Left colon (tissue), 2 donors: ENCODE measurements around the gene SLX4. TPM values are rescaled to one million over a fixed set of nuclear protein-coding genes. Genes with fewer than 3 reads are reported as not detected.

ENCODE experiments used
- ATAC-seq: fragments of 200-7000 bp; cut with Tn5 transposase; one replicate; pipeline ENCODE4 v1.9.1; 2020; ENCODE audit warnings: mild to moderate bottlenecking, moderate library complexity
- DNase-seq, 2 donors: peaks; one replicate each; pipeline ENCODE4 v3.0.0-alpha.2; 2020
- intact Hi-C, 2 donors: fragments of 100-400 bp; cut with DNase I in 1 of 2; cut with micrococcal nuclease in 1 of 2; formaldehyde crosslinking; loops; one replicate each; pipeline versions ENCODE4 v1.11.2 to v1.14.0; 2022; cut with DNase I, micrococcal nuclease
- total RNA-seq, 2 donors: library from RNA; stranded (reverse); fragmentation: NEBNext Ultra II Directional; extraction: Animal tissue kit (Norgen Biotek cat#: 25700); gene quantifications; one replicate each; pipeline ENCODE4 v1.2.1, GENCODE V29; 2021
- donor health status: DM: no; HTN: no; CAD: no.
- donor health status: DM: yes; HTN: yes; CAD: no.

SLX4 gene
- total RNA-seq, 2 donors from 2014 or later, result 3.7 to 4.9 TPM

DNA sequence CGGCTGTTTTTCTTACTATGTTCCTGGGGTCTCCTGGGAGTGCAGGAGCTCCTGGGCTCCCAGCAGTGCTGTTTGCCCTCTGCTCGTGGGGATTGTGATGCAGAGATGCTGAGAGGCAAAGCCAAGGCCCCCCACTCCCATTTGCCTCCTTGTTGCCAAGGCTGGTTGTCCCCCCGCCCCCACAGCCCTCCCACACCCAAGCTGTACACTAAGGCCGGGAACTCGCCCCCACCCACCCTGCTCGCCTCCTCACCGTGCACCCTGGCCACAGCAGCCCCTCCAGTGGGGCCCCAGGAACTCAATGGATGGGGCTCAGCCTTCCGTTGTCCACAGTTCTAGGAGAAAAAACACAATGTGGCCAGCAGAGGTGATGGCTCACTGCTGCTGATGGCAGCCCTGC, 44.4 kb downstream of the SLX4 start:
- no peak for DNase-seq
- intact Hi-C loops, result no loop called here

DNA sequence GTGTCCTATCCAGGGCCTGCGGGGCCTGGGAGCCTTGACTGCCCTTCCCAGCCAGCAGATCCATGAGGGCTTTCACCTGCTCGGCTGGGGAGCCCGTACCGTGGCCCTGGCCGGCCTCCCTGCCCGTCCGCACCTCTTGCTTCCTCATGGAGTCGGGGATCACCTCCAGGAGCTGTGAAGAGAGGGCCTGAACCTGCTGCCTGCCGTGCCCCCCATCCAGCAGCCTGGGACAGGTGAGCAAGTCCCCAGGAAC, 46.6 kb downstream of the SLX4 start:
- ATAC-seq (no peak), DNase-seq (no peak)
- intact Hi-C loops, result no loop called here

More for the DNA sequence above, 44.4 kb downstream of the SLX4 start:
- ATAC-seq, result no peak

DNA sequence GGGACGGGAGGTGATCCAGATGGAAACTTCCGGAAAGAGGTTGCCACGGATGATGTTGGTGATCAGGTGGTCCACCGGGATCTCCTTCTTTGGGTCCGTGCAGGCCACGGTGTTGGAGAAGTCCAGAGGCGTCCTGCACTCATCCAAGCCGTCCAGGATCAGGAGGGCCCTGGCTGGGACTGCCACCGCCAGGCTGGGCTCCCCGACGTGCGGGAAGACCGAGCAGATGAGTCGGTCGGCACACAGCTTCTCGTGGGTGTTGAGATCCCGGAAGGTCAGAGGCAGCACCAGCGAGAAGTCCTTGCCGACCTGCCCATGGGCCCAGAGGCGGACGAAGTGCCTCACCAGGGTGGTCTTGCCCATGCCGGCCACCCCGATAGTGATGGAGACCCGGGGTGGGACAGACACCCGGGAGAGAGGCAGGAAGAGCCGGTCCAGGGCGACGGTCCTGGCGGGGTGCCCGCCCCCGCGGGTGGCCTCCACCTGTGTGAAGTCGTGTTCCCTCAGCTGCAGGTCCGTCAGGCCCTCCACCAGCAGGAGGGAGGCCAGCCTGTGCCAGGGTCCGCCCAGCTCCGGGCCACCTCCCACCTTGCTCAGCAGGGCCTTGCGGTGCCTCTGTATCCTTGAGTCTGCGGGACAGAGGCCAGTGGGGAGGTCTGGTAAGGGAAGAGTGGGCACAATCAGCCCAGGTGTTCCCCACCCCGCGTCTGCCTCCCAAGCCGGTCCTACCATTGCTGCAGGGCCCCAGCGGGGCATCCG, 47.1 kb downstream of the SLX4 start:
- no peak for DNase-seq
- ATAC-seq, result no peak
- intact Hi-C loops, result no loop called here

DNA sequence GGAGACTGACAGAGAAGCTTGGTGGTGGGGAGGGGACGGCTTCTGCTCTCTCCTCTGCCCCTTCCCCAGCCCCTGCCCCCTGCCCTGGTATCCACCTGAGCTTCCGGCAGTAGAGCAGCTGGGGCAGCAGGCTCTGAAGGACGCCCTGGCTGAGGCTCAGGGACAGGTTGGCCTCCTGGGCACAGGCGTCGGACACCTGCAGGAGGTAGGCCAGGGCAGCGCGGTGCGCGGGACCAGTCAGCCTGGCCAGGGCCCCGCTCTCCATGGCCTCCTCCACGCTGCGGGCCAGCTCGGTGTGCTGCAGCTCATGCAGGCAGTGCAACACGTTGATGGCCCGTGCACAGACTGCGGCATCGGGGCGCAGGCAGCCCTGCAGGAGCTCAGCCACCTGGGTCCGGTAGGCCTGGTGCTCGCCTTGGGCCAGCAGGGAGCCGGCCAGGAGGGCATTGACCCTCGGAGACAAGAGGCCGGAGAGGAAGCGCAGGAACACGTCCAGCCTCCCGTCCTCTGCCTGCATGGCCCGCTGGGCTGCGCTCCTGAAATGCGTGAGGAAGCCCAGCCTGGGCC, 48.4 kb downstream of the SLX4 start:
- ATAC-seq (no peak), DNase-seq (no peak)
- intact Hi-C loops, result no loop called here

DNA sequence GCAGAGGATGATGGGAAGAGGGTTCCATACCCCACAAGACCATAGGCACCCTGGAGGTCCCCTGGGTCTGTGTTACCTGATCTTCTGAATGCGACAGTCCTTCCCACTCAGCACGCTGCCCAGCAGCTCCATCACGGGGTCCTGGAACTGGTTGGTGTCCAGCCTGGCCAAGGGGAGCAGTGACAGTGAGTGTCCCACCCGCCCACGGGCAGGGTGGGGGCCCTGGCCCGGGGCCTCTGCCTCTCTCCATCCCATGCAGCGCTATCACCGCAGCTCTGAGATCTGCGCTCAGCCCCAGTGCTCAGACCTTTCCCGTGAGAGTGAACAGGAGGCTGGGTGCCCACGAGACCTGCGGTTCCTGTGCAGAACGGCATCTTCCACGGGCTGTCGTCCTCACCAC, 49.8 kb downstream of the SLX4 start:
- intact Hi-C loops, result no loop called here
- ATAC-seq (no peak), DNase-seq (no peak)

DNA sequence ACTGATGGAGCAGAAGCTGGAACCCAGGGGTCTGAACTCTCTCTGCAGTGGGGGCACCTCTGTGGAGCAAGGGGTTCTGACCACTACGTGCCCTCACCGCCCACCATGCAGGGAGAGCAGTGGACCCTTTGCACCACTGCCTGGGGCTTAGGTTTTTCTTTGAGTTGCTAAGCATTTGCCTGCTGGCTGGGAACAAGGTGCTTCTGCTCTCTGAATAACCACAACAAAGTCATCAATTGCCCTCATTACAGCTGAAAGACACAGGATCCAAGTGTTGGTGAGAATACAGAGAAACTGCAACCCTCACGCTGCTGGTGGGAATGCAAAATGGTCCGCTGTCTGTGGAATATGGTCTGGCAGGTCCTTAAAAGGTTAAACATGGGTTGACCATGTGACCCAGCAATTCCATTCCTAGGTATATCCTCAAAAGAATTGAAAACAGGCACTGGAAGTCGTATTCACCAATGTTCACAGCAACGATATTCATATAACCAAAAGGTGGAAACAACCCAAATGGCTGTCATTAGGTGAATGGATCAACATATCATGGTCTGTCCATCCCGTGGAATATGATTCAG, 57.0 kb downstream of the SLX4 start:
- no peak for DNase-seq
- ATAC-seq, result no peak
- intact Hi-C loops, result no loop called here

DNA sequence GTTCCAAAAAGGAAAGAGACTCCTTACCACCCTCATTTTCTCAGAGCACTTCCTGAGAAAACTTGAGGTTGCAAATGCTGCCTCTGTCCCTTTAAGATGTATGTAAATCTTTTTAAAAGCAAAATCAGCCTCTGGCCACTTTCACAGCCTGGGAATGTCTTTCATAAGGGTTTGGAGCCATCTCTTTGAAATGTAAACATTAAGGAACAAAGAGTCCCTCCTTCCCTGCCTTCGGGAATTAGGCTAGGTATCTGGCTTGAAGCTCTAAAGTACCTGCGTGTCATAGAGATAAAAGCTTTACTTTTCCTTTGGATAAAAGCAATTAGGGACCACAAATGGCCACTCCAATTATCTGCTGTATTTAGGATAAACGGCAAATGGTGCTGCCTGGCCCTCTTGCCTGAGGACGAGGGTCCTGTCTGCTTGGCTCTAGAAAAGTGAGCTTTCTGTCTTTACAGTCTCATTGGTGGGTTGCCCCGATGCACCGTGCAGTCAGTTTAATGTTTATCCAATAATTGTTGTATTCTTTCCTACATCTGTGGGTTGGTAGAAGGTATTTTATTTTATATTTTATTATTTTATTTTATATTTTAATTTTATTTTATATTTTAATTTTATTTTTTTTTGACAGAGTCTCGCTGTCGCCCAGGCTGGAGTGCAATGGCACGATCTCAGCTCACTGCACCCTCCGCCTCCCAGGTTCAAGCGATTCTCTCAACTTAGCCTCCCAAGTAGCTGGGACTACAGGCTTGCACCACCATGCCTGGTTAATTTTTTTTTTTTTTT, 58.1 kb downstream of the SLX4 start:
- ATAC-seq, result no peak
- no peak for DNase-seq

DNA sequence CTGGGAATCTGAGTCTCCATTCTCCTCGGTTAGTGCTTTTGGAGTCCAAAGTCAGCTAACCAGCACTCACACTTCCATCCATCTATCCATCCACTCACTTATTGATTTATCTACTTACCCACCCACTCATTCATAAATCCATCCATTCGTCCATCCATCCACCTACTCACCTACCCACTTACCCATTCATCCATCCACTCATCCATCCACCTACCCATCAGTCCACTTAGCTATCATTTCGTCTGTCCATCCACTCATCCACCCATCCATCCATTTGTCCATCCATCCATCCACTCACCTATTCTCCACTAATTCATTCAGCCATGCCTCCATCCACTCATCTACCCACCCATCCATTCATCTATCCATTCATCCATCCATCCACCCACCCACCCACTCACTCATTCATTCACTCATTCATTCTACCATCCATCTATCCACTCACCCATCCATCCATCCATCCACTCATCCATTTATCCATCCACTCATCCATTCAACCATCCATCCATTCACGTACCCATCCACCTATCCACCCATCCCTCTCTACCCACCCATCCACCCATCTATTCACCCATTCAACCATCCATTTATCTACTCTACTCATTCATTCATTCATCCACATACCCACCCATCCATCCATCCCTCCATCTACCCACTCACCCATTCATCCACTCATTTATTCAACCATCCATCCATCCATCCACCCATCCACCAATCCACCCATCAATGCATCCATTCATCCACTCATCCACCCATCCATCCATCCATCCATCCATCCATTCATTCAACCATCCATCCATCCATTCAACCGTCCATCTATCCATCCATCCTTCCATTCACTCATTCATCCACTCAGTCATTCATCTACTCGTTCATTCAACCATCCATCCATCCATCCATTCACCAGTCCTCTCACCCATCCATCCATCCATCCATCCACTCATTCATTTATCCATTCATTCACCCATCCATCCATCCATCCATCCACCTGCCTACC, 60.3 kb downstream of the SLX4 start:
- DNase-seq, result no peak
- no peak for ATAC-seq
- intact Hi-C loops, result no loop called here

More for the DNA sequence above, 58.1 kb downstream of the SLX4 start:
- intact Hi-C loops, result no loop called here

DNA sequence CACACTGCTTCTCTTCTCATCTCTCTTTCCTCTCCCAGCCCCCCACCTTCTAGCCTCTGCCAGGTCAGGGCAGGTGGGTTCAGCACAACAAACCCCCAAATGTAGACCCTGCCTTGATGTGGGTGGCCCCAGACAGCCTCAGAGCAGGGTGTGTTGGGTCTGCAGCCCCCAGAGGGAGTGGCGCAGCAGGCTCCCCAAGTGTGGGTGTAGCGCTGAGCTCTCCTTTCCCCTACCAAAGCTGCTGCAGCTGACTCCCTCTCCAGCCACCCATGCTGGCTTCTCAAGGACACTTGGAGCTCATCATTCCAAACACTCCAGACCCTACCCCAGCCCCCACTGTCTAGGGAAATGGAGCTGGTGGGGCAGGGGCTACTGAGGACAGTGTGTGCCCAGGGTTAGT, 61.5 kb downstream of the SLX4 start:
- intact Hi-C loops, result no loop called here
- ATAC-seq (no peak), DNase-seq (no peak)

DNA sequence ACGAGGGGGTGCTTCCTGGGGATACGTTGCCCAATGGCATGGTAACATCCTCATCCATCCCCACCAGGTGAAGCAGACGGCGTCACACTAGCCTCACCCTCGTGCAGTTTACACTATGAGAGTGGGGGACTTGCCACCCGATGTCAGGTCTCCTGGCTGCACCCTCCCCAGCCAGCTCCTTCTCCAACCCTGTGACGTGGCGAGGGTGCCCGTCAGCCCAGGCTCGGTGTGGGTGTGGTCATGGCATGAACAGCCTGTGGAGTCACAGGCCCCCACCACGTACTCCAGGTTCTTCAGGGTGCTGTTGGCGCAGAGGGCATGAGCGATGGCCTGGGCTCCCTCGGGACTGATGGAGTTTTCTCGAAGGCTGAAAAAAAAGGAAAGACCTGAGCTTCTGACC, 62.5 kb downstream of the SLX4 start:
- no peak for DNase-seq
- ATAC-seq, result no peak
- intact Hi-C loops, result no loop called here

DNA sequence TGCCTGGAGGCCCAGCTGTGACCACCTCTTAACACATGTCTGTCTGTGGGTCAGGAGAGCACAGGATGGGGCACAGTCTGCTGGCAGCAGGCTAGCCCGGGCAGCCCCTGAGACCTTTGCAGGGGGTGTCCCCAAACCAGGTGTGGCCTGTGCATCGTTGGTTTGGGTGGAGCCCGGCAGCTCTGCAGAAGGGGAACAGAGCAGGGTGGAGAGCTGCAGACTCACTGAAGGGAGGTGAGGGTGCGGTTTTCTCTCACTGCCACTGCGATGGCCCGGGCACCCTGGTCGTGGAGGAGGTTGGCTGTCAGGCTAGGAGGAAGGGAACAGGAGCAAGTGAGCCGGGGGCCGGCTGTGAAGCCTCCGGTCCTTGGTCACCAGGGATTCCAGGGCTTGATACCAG, 63.0 kb downstream of the SLX4 start:
- intact Hi-C loops, result no loop called here
- DNase-seq (no peak), ATAC-seq (no peak)

DNA sequence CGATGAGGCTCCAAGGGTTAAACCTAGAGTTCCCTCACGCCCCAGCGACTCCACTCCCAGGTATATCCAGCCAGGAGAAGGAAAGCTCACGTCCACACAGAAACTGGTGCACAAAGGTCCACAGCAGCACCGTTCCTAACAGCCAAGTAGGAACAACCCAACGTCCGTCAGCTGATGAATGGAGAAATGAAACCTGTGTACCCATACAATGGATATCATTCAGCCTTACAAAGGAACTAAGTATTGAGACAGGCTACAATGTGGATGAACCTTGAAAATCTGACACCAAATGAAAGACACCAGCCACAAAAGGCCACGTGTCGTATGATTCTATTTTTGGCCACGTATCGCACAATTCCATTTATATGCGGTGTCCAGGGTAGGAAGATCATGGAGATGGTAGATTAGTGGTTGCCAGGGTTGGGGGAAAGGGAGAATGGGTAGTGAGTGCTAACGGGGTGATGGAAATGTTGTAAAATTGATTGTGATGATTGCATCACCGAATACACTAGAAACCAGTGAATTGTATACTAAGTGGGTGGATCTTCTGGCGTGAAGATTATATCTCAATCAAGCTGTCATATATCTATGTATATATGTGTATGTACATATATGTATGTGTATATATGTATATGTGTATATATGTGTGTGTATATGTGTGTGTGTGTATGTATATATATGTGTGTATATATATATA, 64.3 kb downstream of the SLX4 start:
- ATAC-seq (no peak), DNase-seq (no peak)
- intact Hi-C loops, result no loop called here

DNA sequence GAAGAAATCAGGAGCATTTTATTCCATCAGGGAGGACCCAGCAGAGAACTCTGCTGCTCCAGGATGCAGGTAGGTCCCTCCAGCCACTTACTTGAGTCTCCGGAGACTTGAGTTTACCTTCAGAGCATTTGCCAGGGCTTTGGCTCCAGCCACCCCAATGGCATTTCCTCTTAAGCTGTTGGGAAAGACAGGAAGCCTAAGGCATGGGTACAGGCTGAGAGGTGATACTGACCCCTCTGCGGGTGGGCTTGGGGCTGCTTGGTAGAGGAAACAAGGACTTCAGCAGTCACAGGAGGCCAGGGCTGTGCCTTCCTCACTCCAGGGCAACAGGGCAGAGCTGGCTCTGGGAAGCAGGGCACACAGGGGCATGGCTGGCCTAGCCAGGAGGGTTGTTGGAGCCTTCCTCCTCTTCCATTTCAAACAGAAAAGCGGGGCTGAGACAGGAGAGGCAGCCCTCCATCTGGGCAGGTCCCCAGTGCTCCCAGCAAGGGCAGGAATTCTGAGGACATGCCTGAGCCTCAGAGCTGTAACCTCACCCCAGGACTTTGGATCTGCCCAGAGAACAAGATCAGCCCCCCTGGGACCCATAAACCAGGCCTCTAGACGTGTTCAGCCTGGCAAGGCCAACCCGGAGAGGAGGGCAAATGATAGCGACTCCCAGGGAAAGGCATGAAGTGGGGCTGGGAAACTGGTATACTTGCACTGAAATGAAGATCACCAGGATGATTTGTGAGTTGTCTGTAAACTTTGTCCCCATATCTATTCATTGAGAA, 68.6 kb downstream of the SLX4 start:
- ATAC-seq (no peak), DNase-seq (no peak)
- intact Hi-C loops, result no loop called here

DNA sequence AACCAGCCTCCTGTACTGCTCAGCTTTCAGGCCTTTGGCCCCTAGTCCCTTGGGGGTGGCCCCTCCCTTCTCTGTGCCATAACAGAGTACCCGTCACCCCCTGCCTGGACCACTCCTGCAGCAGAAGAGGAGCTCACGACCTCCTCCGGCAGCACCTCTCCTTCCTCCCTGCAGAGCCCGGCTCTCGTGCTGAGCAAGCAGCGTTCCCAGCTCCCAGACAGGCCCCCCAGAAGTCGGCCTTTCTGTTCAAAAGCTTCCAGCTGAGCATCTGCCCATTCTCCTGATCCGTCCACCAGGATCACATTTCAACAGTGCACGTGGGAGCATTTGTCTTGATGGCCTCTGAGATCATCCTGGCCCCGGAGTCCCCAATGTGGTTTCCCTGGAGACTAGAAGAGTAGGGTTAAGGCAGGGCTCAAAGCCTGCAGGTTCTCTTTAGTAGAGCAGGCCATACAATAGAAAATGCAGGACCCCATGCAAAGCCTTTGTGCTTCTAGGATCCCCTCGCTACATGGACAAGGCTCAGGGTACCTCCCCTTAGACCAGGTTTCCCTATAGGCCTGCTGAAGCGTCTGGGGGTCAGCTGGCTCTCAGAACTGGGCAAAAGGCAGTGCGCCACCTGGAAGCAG, 69.8 kb downstream of the SLX4 start:
- intact Hi-C loops, result no loop called here
- ATAC-seq (no peak), DNase-seq (no peak)

DNA sequence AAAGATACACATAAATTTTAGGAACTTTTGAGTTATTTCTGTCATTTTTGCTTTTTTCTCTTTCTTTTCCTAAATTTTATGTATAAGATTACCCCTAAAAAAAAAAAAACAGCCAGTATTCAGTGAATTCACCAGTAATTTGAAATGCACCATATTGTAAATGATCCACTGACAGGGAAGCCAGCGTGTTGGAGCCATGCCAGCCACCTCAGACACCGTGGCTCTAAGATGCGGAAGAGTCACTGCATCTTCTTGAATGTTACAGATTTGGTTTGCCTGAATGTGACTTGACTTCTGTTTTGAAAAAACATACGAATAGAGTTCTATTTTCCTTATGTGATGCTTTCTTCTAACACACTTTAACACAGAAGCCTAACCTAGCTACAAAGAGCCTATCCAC, 73.2 kb downstream of the SLX4 start:
- no peak for ATAC-seq
- intact Hi-C loops, result no loop called here
- no peak for DNase-seq

DNA sequence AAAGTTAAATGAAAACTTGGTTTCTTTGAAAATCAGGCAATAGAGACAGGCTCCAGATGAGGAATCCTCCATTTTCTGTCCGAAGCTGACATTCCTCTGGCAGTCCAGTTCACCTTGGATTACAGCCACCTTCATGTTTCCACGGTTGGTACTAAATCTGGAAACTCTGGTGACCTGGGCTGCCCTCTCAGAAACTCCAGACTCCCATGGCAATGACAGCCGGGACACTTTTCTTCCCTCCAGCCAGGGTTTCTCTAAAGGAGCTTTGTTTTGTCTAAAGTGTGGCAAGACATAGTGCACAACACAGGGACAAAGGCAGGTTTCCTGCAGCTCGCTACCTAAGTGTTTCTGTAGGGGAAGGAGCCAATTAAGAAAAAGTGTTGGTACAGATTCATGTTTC, 74.6 kb downstream of the SLX4 start:
- intact Hi-C loops, result no loop called here
- ATAC-seq (no peak), DNase-seq (no peak)

DNA sequence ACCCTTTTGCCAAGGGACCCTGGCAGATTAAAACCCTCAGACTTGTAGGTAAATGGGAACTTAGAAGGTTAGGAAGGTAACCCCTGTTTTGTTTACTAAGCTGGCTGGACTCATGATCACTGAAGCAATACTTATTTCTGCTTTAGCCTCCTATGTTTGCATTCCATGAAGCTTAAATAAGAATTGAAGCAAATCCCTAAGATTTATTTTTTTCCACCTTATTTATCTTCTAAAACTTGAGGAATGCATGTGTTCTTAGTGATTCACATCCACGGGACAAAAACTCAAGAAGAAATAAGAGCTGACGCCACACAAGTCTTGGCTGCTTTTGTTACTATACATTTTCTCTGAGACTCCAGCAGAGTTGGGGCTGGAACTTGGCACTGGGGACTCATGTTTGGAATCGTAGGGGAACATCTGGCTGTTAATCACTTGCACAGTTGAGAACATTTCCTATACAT, 75.1 kb downstream of the SLX4 start:
- intact Hi-C loops, result no loop called here
- ATAC-seq (no peak), DNase-seq (no peak)
